Right lobe of liver (tissue), 4 donors: ENCODE results near the gene YAP1.

Source experiments
- CTCF ChIP-seq, 4 donors: fragments of 200-600 bp in 3 of 4; fragments of 450-650 bp in 1 of 4; IDR thresholded peaks; one replicate each; pipeline versions ENCODE4 v1.5.1 to v1.8.0; 2016 to 2022; ENCODE audit warnings: antibody characterized with exemption in 4 of 4, mild to moderate bottlenecking in 2 of 4
- POLR2A ChIP-seq: fragments of 450-650 bp; IDR thresholded peaks from one replicate; pipeline ENCODE4 v1.6.1; 2017; ENCODE audit warnings: antibody characterized with exemption, mild to moderate bottlenecking
- donor health status: DM: no; HTN: no; CAD: no.
- donor health status: DM: no; HTN: no; CAD: no.
- donor health status: DM: no; HTN: yes; CAD: no.

- TF ChIP-seq POLR2A, result no peak
- TF ChIP-seq CTCF (IDR thresholded peaks at IDR 0.05), result no peak
These were observed 95.6 kb downstream of the YAP1 start for GRCh38 chr11:102205805-102206204.
